Activated T-cell treated with anti-CD3 and anti-CD28 coated beads, Interleukin-2, amount 50 U/mL, for 48 hours (primary cell): ENCODE results near the gene CFAP46.
"Not testable (repeated sequence)": the region's sequence is repeated elsewhere in the genome, so short reads cannot be mapped to it uniquely, and the experiment has no call there.

Experiments used
- DNase-seq, 2 experiments: peaks; one replicate each; pipeline ENCODE4 v3.0.0-alpha.2; 2020

Gene CFAP46

GRCh38 chr10:132912713-132913558 lies 29.4 kb downstream of the CFAP46 start:
- no peak for DNase-seq

GRCh38 chr10:132912225-132912712 lies 30.1 kb downstream of the CFAP46 start:
- no peak for DNase-seq

GRCh38 chr10:132911786-132912097 lies 30.6 kb downstream of the CFAP46 start:
- DNase-seq: no peak

- no peak for DNase-seq
Measured at GRCh38 chr10:132910901-132911785, 31.2 kb downstream of the CFAP46 start.

GRCh38 chr10:132910186-132910880 lies 32.0 kb downstream of the CFAP46 start:
- DNase-seq: no peak

GRCh38 chr10:132909491-132910071 lies 32.8 kb downstream of the CFAP46 start:
- DNase-seq: no peak

- no peak for DNase-seq
Measured at GRCh38 chr10:132908621-132909295, 33.6 kb downstream of the CFAP46 start.

- DNase-seq: no peak
Measured at GRCh38 chr10:132907821-132908620, 34.3 kb downstream of the CFAP46 start.

- no peak for DNase-seq
Measured at GRCh38 chr10:132906836-132907235, 35.5 kb downstream of the CFAP46 start.

- DNase-seq: no peak
Measured at GRCh38 chr10:132906106-132906505, 36.3 kb downstream of the CFAP46 start.

- no peak for DNase-seq
Measured at GRCh38 chr10:132905661-132906060, 36.7 kb downstream of the CFAP46 start.

- peak; percentile 65 to 71 for DNase-seq
Measured at GRCh38 chr10:132904814-132905649, 37.3 kb downstream of the CFAP46 start.

- DNase-seq: peak; percentile 69 to 70
Measured at GRCh38 chr10:132904181-132904813, 38.1 kb downstream of the CFAP46 start.

GRCh38 chr10:132902656-132903575 lies 39.5 kb downstream of the CFAP46 start:
- not testable (repeated sequence) for DNase-seq

- no peak for DNase-seq
Measured at GRCh38 chr10:132901351-132901750, 41.0 kb downstream of the CFAP46 start.

- no peak for DNase-seq
Measured at GRCh38 chr10:132900211-132900756, 42.1 kb downstream of the CFAP46 start.

- DNase-seq: no peak
Measured at GRCh38 chr10:132899751-132900065, 42.7 kb downstream of the CFAP46 start.

- DNase-seq: no peak
Measured at GRCh38 chr10:132899054-132899750, 43.2 kb downstream of the CFAP46 start.
